ENCODE results near the gene PAPSS2. TPM values are rescaled to one million over a fixed set of nuclear protein-coding genes. Genes with fewer than 3 reads are reported as not detected.

The PAPSS2 gene
- total and polyA plus RNA-seq, 12 donors = 55.0 to 775 (median 243) TPM

- no peak overlapping the region for H3K4me3 ChIP-seq
- peaks cover 0 to 9% of the 10 kb centered on the region in 2 donors for H3K36me3 ChIP-seq (replicated peaks in 1 of 2)
- no peak for DNase-seq
- H3K27ac ChIP-seq = peak overlapping the region in 3 of 5 donors; percentile 15 to 45 (median 34)
- intact Hi-C loops (cut with DNase I) = no loop called here
- TF ChIP-seq CTCF (IDR thresholded peaks at IDR 0.05) = no peak
- H3K9me3 ChIP-seq (replicated peaks in 1 of 3) = no peaks in the 10 kb centered on the region
- peaks cover 31 to 62% of the 10 kb centered on the region in 2 donors for H3K4me1 ChIP-seq (replicated peaks in 1 of 2)
- no peaks in the 10 kb centered on the region for H3K27me3 ChIP-seq
Measured at GRCh38 chr10:87670586-87670985, 10.9 kb downstream of the PAPSS2 start.

- Histone ChIP-seq H3K27ac (peak overlapping the region in 2 of 5 donors; percentile 34 to 45), H3K36me3 (replicated peaks in 1 of 2) (peaks cover 0 to 6% of the 10 kb centered on the region in 2 donors), H3K27me3 (no peaks in the 10 kb centered on the region), H3K4me1 (replicated peaks in 1 of 2) (peaks cover 31 to 69% of the 10 kb centered on the region in 2 donors), H3K4me3 (no peak overlapping the region), H3K9me3 (replicated peaks in 1 of 3) (no peaks in the 10 kb centered on the region)
- intact Hi-C loops (cut with DNase I) = no loop called here
- DNase-seq = no peak
- 57 to 77% (median 71%) methylated on average over 3 of the region's 3 CpGs for WGBS, 4 donors
- TF ChIP-seq CTCF (IDR thresholded peaks at IDR 0.05) (no peak), POLR2A (IDR thresholded peaks at IDR 0.05) (no peak)
Measured at GRCh38 chr10:87671139-87671815, 11.6 kb downstream of the PAPSS2 start.

GRCh38 chr10:87672551-87672950 is 12.9 kb downstream of the PAPSS2 start:
- Histone ChIP-seq H3K27me3 (no peaks in the 10 kb centered on the region), H3K36me3 (replicated peaks in 1 of 2) (no peaks in the 10 kb centered on the region), H3K4me1 (replicated peaks in 1 of 2) (peaks cover 31 to 74% of the 10 kb centered on the region in 2 donors), H3K27ac (no peak overlapping the region), H3K4me3 (no peak overlapping the region), H3K9me3 (replicated peaks in 1 of 3) (no peaks in the 10 kb centered on the region)
- WGBS, 4 donors = 81 to 88% (median 84%) methylated on average over 3 of the region's 3 CpGs
- intact Hi-C loops (cut with DNase I) = no loop called here
- no peak for TF ChIP-seq CTCF (IDR thresholded peaks at IDR 0.05)
- TF ChIP-seq POLR2A (IDR thresholded peaks at IDR 0.05) = no peak
- DNase-seq = no peak

- Histone ChIP-seq H3K27me3 (no peaks in the 10 kb centered on the region), H3K36me3 (replicated peaks in 1 of 2) (no peaks in the 10 kb centered on the region), H3K27ac (no peak overlapping the region), H3K4me3 (no peak overlapping the region), H3K9me3 (replicated peaks in 1 of 3) (no peaks in the 10 kb centered on the region), H3K4me1 (replicated peaks in 1 of 2) (peaks cover 8 to 51% of the 10 kb centered on the region in 2 donors)
- DNase-seq = no peak
- no peak for TF ChIP-seq POLR2A (IDR thresholded peaks at IDR 0.05)
- TF ChIP-seq CTCF (IDR thresholded peaks at IDR 0.05) = no peak
- 35 to 50% (median 42%) methylated on average over 1 of the region's 1 CpG for WGBS, 4 donors
- intact Hi-C loops (cut with DNase I) = no loop called here
Measured at GRCh38 chr10:87674943-87675342, 15.3 kb downstream of the PAPSS2 start.
